Peyer's patch (tissue), 4 donors: ENCODE data around the gene RASSF4.

Experiments used
- POLR2A ChIP-seq, 2 donors: fragments of 450-650 bp; IDR thresholded peaks; one replicate each; pipeline ENCODE4 v1.5.1; 2017; ENCODE audit warnings: antibody characterized with exemption in 2 of 2, mild to moderate bottlenecking in 2 of 2, moderate library complexity in 2 of 2
- TF ChIP-seq, protein P1 (sequence below), 6 experiments: fragments of 450-650 bp in 4 of 6; fragments of 200-600 bp in 2 of 6; sonication (generic) in 1 of 6; IDR thresholded peaks; one replicate each; pipeline ENCODE4 v1.5.1; 2017 to 2019; ENCODE audit warnings: antibody characterized with exemption in 6 of 6, mild to moderate bottlenecking in 3 of 6, moderate library complexity in 1 of 6

DNA sequence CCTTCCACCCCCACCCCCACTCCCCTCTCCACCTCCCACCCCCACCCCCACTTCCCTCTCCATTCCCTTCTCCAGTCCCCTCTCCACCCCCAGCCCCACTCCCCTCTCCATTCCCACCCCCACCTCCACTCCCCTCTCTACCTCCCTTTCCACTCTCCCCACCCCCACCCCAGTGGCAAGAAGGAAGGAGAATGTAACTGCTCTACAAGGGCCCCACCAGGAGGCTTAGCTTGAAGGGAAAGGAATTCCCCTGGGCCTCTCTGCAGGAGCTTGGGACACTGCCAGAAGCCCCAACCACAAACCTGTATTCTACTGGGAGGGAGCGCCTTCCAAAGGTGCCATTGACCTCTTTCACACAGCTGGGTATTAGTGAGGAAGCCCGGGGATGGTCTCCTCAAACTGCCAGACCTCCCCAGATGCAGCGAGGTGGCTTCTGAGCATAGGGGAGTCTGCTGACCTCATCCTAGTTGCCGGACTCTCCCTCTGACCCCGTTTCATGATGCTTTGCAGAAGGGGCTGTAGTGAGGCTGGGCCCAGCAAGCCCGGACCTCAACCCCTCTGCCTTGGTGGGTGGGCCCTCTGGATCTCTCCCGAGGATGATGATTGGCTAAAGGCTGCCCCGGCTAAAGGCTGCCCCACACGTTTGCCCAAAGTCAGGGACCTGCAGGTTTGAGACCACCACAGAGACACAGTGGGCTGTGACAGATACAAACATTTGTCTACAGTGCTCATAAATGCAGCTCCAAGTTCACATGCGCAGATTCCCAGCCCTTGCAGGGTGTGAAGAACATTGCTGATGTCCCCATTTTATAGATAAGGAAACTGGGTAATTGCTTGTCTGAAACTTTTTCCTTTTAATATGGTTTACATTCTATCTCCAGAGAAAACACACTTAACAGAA, 16.1 kb downstream of the RASSF4 start:
- TF ChIP-seq, protein P1, sequence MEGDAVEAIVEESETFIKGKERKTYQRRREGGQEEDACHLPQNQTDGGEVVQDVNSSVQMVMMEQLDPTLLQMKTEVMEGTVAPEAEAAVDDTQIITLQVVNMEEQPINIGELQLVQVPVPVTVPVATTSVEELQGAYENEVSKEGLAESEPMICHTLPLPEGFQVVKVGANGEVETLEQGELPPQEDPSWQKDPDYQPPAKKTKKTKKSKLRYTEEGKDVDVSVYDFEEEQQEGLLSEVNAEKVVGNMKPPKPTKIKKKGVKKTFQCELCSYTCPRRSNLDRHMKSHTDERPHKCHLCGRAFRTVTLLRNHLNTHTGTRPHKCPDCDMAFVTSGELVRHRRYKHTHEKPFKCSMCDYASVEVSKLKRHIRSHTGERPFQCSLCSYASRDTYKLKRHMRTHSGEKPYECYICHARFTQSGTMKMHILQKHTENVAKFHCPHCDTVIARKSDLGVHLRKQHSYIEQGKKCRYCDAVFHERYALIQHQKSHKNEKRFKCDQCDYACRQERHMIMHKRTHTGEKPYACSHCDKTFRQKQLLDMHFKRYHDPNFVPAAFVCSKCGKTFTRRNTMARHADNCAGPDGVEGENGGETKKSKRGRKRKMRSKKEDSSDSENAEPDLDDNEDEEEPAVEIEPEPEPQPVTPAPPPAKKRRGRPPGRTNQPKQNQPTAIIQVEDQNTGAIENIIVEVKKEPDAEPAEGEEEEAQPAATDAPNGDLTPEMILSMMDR (IDR thresholded peaks at IDR 0.05): no peak
- TF ChIP-seq POLR2A (IDR thresholded peaks at IDR 0.05): no peak
